Psoas muscle (tissue), 8 donors: ENCODE results near the gene CYS1. TPM values are rescaled to one million over a fixed set of nuclear protein-coding genes. Genes with fewer than 3 reads are reported as not detected.

ENCODE experiments used
- ATAC-seq, 4 donors: fragments of 200-7000 bp; cut with Tn5 transposase; one replicate each; pipeline ENCODE4 v1.9.1; 2020; ENCODE audit warnings: moderate library complexity in 3 of 4, mild to moderate bottlenecking in 2 of 4
- DNase-seq, 2 donors: peaks; one replicate each; pipeline ENCODE4 v3.0.0-alpha.2; 2020
- H3K27ac ChIP-seq: fragments of 200-600 bp; one replicate; pipeline ENCODE4 v1.8.0; 2022
- H3K27me3 ChIP-seq, 3 donors: fragments of 200-600 bp in 1 of 3; one replicate each; pipeline versions ENCODE4 v1.6.1 to v1.8.0; 2013 to 2022; ENCODE audit warnings: low read length in 2 of 3, mild to moderate bottlenecking in 2 of 3, moderate library complexity in 1 of 3; ENCODE audit not compliant: insufficient read depth in 3 of 3
- H3K36me3 ChIP-seq, 2 donors: fragments of 200-600 bp in 1 of 2; one replicate each; pipeline versions ENCODE4 v1.6.1 to v1.8.0; 2013 to 2022; ENCODE audit warnings: low read depth in 1 of 2, mild to moderate bottlenecking in 1 of 2, moderate library complexity in 1 of 2; ENCODE audit not compliant: insufficient read depth in 1 of 2
- H3K4me1 ChIP-seq: fragments of 200-600 bp; one replicate; pipeline ENCODE4 v1.8.0; 2022
- H3K4me3 ChIP-seq: fragments of 200-600 bp; one replicate; pipeline ENCODE4 v1.8.0; 2022; ENCODE audit warnings: mild to moderate bottlenecking
- H3K9me3 ChIP-seq: fragments of 200-600 bp; one replicate; pipeline ENCODE4 v1.8.0; 2022
- CTCF ChIP-seq: fragments of 200-600 bp; IDR thresholded peaks from one replicate; pipeline ENCODE4 v1.8.0; 2022; ENCODE audit warnings: antibody characterized with exemption
- WGBS, 3 donors: extraction: QIAGEN DNeasy Blood & Tissue Kit; methylation state at CpG; one replicate each; pipeline versions ENCODE4 v1.1.6 to v1.1.7; 2013; 5-methylcytosine and 5-hydroxymethylcytosine counted together
- intact Hi-C, 2 donors: fragments of 100-400 bp; cut with DNase I; formaldehyde crosslinking; loops; one replicate each; pipeline versions ENCODE4 v1.11.0 to v1.14.2; 2022
- polyA plus RNA-seq, 3 donors: library from polyadenylated mRNA; stranded (reverse); fragments of 200-250 nt; gene quantifications; one replicate each; pipeline ENCODE4 v1.2.3, GENCODE V29; 2013
- total RNA-seq, 4 donors: library from RNA; stranded (reverse); fragmentation: NEBNext Ultra II Directional in 2 of 4; extraction: Animal tissue kit (Norgen Biotek cat#: 25700) in 2 of 4; gene quantifications; one replicate each; pipeline versions ENCODE4 v1.2.1 to v1.2.4, GENCODE V29; 2021 to 2023
- donor health status: healthy with polysubstance abuse.
- donor health status: DM: no; HTN: no; CAD: no; lungs with moderate emphysema.
- donor health status: Bipolar disorder and iron deficiency.
- donor health status: healthy.
- donor health status: DM: yes; HTN: yes; CAD: no.
- donor health status: DM: no; HTN: no; CAD: no.
- donor health status: DM: no; HTN: no; CAD: no.
- donor health status: DM: yes; HTN: yes; CAD: no.

Gene CYS1
- total and polyA plus RNA-seq, 7 donors = 0.06 to 0.58 (median 0.13) TPM

- DNase-seq = no peak
- H3K4me1 ChIP-seq = peaks cover 21% of the 10 kb centered on the region
Measured at GRCh38 chr2:10125842-10126631, 45.8 kb upstream of the CYS1 start.

GRCh38 chr2:10124538-10125045 is 44.4 kb upstream of the CYS1 start:
- Histone ChIP-seq H3K4me3 (no peak overlapping the region), H3K9me3 (no peaks in the 10 kb centered on the region), H3K4me1 (peaks cover 27% of the 10 kb centered on the region), H3K27me3 (peaks cover 0 to 12% (median 2%) of the 10 kb centered on the region in 3 donors), H3K36me3 (no peaks in the 10 kb centered on the region), H3K27ac (no peak overlapping the region)
- 7 to 12% (median 9%) methylated on average over 5 of the region's 5 CpGs for WGBS, 3 donors
- intact Hi-C loops = loop anchor here (1.0 to 5.0 kb wide), 4 partner anchors 283 to 543 kb away; no protein-coding TSS in a partner anchor
- DNase-seq (no peak), ATAC-seq (peak in 1 of 4 donors; percentile 35)
- peak; percentile 72 for TF ChIP-seq CTCF

More at GRCh38 chr2:10125842-10126631, 45.8 kb upstream of the CYS1 start:
- WGBS, 3 donors = 66 to 78% (median 74%) methylated on average over 6 of the region's 6 CpGs
- TF ChIP-seq CTCF = no peak
- Histone ChIP-seq H3K27me3 (peaks cover 0 to 12% (median 2%) of the 10 kb centered on the region in 3 donors), H3K27ac (no peak overlapping the region), H3K9me3 (no peaks in the 10 kb centered on the region), H3K4me3 (no peak overlapping the region), H3K36me3 (no peaks in the 10 kb centered on the region)
- intact Hi-C loops = loop anchor here (2.0 kb wide), 1 partner anchor 309 kb away; no protein-coding TSS in a partner anchor
- ATAC-seq = no peak

- no peak for DNase-seq
- Histone ChIP-seq H3K27ac (no peak overlapping the region), H3K27me3 (peaks cover 0 to 12% (median 2%) of the 10 kb centered on the region in 3 donors), H3K9me3 (no peaks in the 10 kb centered on the region), H3K36me3 (no peaks in the 10 kb centered on the region), H3K4me3 (peak overlapping the region; percentile 69), H3K4me1 (peaks cover 27% of the 10 kb centered on the region)
- ATAC-seq = no peak
- intact Hi-C loops = loop anchor here (5.0 kb wide), 2 partner anchors 284 to 544 kb away; no protein-coding TSS in a partner anchor
- WGBS, 3 donors = 4% methylated on average over 18 of the region's 18 CpGs
- no peak for TF ChIP-seq CTCF
Measured at GRCh38 chr2:10123281-10123680, 43.1 kb upstream of the CYS1 start.

GRCh38 chr2:10122500-10123280 is 42.5 kb upstream of the CYS1 start, which contains the start of gene RRM2:
RRM2 (plus strand) TSS chr2:10122739; CDS start chr2:10122799, 60 bp downstream.
- DNase-seq (peak; percentile 91 to 97), ATAC-seq (peak; percentile 89 to 92 (median 90))
- H3K27me3 ChIP-seq = peaks cover 0 to 12% (median 2%) of the 10 kb centered on the region in 3 donors
- WGBS, 3 donors = 0 to 1% (median 0%) methylated on average over 58 to 81 of the region's 81 CpGs
- H3K4me3 ChIP-seq = peak within 1 kb of the TSS; percentile 69
- H3K4me1 ChIP-seq = peaks cover 27% of the 10 kb centered on the region
- intact Hi-C loops = loop anchor here (5.0 kb wide), 2 partner anchors 285 to 545 kb away; no protein-coding TSS in a partner anchor
- H3K36me3 ChIP-seq = no peaks in the 10 kb centered on the region
- TF ChIP-seq CTCF = no peak
- H3K27ac ChIP-seq = no peak within 1 kb of the TSS
- no peaks in the 10 kb centered on the region for H3K9me3 ChIP-seq
